ENCODE data around the gene ZNF777. TPM values are rescaled to one million over a fixed set of nuclear protein-coding genes. Genes with fewer than 3 reads are reported as not detected.

The ZNF777 gene
- polyA plus RNA-seq, 2 of the 4 experiments (the other 2 are of a cell fraction): 5.4 to 10.5 TPM

DNA sequence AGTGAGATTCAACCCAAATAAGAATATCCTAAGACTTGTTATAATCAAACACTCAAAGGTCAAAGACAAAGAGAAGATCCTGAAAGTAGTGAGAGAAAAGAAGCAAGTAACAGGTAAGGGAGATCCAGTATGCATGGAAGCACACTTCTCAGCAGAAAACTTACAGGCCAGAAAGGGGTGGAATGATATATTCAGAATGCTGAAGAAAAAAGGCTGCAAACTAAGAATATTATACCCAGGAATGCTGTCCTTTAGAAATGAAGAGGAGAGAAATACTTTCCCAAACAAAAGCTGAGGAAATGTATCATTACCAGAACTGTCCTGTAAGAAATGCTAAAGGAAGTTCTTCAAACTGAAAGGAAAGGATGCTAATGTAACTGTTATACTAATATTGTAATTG lies 49.4 kb upstream of the ZNF777 start:
- Histone ChIP-seq H3K4me3 (no peak overlapping the region), H3K4me1 (no peaks in the 10 kb centered on the region), H3K9me3 (peaks cover 45% of the 10 kb centered on the region), H3K27ac (no peak overlapping the region), H3K4me2 (no peak overlapping the region)
- ATAC-seq: no peak
- no peak for TF ChIP-seq PHF8 (IDR thresholded peaks at IDR 0.05; ENCODE audit: borderline replicate concordance, low read depth)
- no peak for TF ChIP-seq EP300 (IDR thresholded peaks at IDR 0.05)
- no peak for TF ChIP-seq RAD21 (conservative IDR thresholded peaks at IDR 0.05 in 1 of 2, IDR thresholded peaks at IDR 0.05 in 1 of 2)
- TF ChIP-seq FOSB (CRISPR knock-in tag; IDR thresholded peaks at IDR 0.05): no peak
- TF ChIP-seq, protein P1, sequence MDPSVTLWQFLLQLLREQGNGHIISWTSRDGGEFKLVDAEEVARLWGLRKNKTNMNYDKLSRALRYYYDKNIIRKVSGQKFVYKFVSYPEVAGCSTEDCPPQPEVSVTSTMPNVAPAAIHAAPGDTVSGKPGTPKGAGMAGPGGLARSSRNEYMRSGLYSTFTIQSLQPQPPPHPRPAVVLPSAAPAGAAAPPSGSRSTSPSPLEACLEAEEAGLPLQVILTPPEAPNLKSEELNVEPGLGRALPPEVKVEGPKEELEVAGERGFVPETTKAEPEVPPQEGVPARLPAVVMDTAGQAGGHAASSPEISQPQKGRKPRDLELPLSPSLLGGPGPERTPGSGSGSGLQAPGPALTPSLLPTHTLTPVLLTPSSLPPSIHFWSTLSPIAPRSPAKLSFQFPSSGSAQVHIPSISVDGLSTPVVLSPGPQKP (IDR thresholded peaks at IDR 0.05; ENCODE audit: low read depth, low read length): no peak
- ChIA-PET CTCF (interaction anchor here (0.6 kb wide), 1 partner anchor 115 kb away, joined by 4 read pairs; no protein-coding TSS in a partner anchor), POLR2A (no interaction called here)
- no peak for DNase-seq (ENCODE audit: low read depth in 1 of 2, low spot score in 1 of 2)
- FAIRE-seq: no peak

DNA sequence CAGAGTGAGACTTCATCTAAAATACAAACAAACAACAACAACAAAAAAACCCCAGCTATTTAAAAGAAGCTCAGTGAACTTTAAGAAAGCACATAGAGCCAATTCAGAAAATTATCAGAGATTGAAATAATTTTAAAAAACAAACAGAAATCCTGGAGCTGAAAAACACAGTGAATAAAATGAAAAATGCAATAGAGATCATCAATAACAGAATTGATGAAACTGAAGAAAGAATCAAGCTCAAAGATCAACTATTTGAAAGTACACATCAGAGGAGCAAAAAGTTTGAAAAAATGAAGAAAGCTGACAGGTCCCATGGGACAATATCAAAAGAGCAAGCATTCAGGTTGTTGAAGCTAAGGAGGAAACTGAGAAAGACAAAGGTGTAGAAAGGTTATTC lies 48.9 kb upstream of the ZNF777 start:
- TF ChIP-seq FOSL2 (IDR thresholded peaks at IDR 0.05) (no peak), FOSL2 (CRISPR knock-in tag; IDR thresholded peaks at IDR 0.05) (no peak), USF2 (IDR thresholded peaks at IDR 0.05) (no peak), TFCP2L1 (CRISPR knock-in tag; IDR thresholded peaks at IDR 0.05) (no peak), MYC (IDR thresholded peaks at IDR 0.05; ENCODE audit: borderline replicate concordance, low read length) (no peak), REST (IDR thresholded peaks at IDR 0.05) (no peak), BHLHE40 (IDR thresholded peaks at IDR 0.05; ENCODE audit: low read depth, low read length) (no peak), ATOH8 (CRISPR knock-in tag; IDR thresholded peaks at IDR 0.05; ENCODE audit: low read depth) (no peak), ZSCAN20 (CRISPR knock-in tag; IDR thresholded peaks at IDR 0.05) (no peak), SMC3 (IDR thresholded peaks at IDR 0.05) (no peak), PHF8 (IDR thresholded peaks at IDR 0.05; ENCODE audit: borderline replicate concordance, low read depth) (no peak), HDAC2 (IDR thresholded peaks at IDR 0.05) (no peak)
- DNase-seq (ENCODE audit: low read depth in 1 of 2, low spot score in 1 of 2) (no peak), FAIRE-seq (no peak), ATAC-seq (no peak)
- POLR2A ChIA-PET: no interaction called here
- no peak overlapping the region for H3K4me3 ChIP-seq
- CTCF ChIA-PET: interaction anchor here (0.6 to 1.2 kb wide), 2 partner anchors 9 to 115 kb away, joined by 3 to 4 read pairs; no protein-coding TSS in a partner anchor
- no peak overlapping the region for H3K4me2 ChIP-seq
- H3K27ac ChIP-seq: no peak overlapping the region
- H3K4me1 ChIP-seq: no peaks in the 10 kb centered on the region
- H3K9me3 ChIP-seq: peaks cover 48% of the 10 kb centered on the region

DNA sequence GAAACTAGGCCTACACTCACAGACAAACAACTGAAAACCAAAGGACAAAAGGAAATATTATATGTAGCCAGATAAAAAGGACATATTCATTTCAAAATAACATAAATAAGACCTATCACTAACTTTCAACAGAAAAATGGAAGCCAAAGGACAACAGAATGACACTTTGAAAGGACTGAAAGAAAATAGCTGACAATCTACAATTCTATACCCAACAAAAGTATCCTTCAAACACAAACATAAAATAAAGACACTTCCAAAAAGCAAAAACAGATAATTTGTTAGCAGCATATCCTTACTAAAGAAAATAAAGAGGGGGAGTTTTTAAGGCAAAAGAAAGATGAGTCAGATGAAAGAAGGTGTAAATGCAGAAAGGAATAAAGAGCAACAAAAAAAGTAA lies 44.7 kb upstream of the ZNF777 start:
- Histone ChIP-seq H3K4me3 (no peak overlapping the region), H3K4me2 (no peak overlapping the region), H3K27ac (no peak overlapping the region), H3K9me3 (peaks cover 41% of the 10 kb centered on the region), H3K4me1 (no peaks in the 10 kb centered on the region)
- ChIA-PET POLR2A (no interaction called here), CTCF (no interaction called here)
- no peak for ATAC-seq
- DNase-seq (ENCODE audit: low read depth in 1 of 2, low spot score in 1 of 2): no peak
- no peak for FAIRE-seq
- no peak for TF ChIP-seq NFE2L2 (conservative IDR thresholded peaks at IDR 0.05; ENCODE audit: low read length)
- TF ChIP-seq, protein P2, sequence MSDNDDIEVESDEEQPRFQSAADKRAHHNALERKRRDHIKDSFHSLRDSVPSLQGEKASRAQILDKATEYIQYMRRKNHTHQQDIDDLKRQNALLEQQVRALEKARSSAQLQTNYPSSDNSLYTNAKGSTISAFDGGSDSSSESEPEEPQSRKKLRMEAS (IDR thresholded peaks at IDR 0.05): no peak
- no peak for TF ChIP-seq SMC3 (IDR thresholded peaks at IDR 0.05)
- no peak for TF ChIP-seq HOXA7 (CRISPR knock-in tag; IDR thresholded peaks at IDR 0.05)
- TF ChIP-seq CBX2 (IDR thresholded peaks at IDR 0.05; ENCODE audit: borderline replicate concordance, low read depth): no peak
- no peak for TF ChIP-seq CBX8 (IDR thresholded peaks at IDR 0.05)
- TF ChIP-seq ZFP36 (IDR thresholded peaks at IDR 0.05; ENCODE audit: borderline replicate concordance, partially characterized antibody): no peak
- no peak for TF ChIP-seq TP53 (CRISPR knock-in tag; IDR thresholded peaks at IDR 0.05)
- no peak for TF ChIP-seq ESRRA (IDR thresholded peaks at IDR 0.05; ENCODE audit: borderline replicate concordance, low read length)
- TF ChIP-seq ZNF302 (CRISPR knock-in tag; IDR thresholded peaks at IDR 0.05): no peak
- TF ChIP-seq, protein P3, sequence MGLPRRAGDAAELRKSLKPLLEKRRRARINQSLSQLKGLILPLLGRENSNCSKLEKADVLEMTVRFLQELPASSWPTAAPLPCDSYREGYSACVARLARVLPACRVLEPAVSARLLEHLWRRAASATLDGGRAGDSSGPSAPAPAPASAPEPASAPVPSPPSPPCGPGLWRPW (IDR thresholded peaks at IDR 0.05): no peak
- TF ChIP-seq POLR2AphosphoS2 (conservative IDR thresholded peaks at IDR 0.05; ENCODE audit: low read length): no peak
- no peak for TF ChIP-seq MAZ (IDR thresholded peaks at IDR 0.05; ENCODE audit: borderline replicate concordance, low read depth, low read length)
- no peak for TF ChIP-seq EHF (CRISPR knock-in tag; IDR thresholded peaks at IDR 0.05)
- TF ChIP-seq, protein P1 (IDR thresholded peaks at IDR 0.05; ENCODE audit: low read depth, low read length): no peak
